Naive thymus-derived CD4-positive, alpha-beta T cell (primary cell): Measurements from ENCODE around the gene CMIP. TPM values are rescaled to one million over a fixed set of nuclear protein-coding genes. Genes with fewer than 3 reads are reported as not detected.

ENCODE experiments used
- ATAC-seq: fragments of 150-1000 bp; cut with Tn5 transposase; 2 replicates; pipeline ENCODE4 v1.10.0; 2021; ENCODE audit warnings: mild to moderate bottlenecking, moderate library complexity
- CTCF ChIA-PET: fragments of 350-600 bp; sonication (Branson Sonifier 250); formaldehyde crosslinking; loops from one replicate; lab custom pipeline; 2021; ENCODE audit warnings: antibody characterized with exemption; lab: Charles Lee
- POLR2A ChIA-PET: fragments of 350-600 bp; sonication (Branson Sonifier 250); formaldehyde crosslinking; loops from one replicate; lab custom pipeline; 2021; ENCODE audit warnings: antibody characterized with exemption, inconsistent platforms; lab: Charles Lee
- DNase-seq, 9 donors: peaks; one replicate each; pipeline versions ENCODE4 v3.0.0 to v3.0.0-alpha.2; 2020 to 2022; ENCODE audit warnings: mixed read lengths in 1 of 9
- H3K27ac ChIP-seq: one replicate; pipeline ENCODE4 v1.7.0; 2013; ENCODE audit warnings: mild to moderate bottlenecking, low read depth, low read length, moderate library complexity
- H3K27me3 ChIP-seq, 2 donors: one replicate each; pipeline ENCODE4 v1.7.0; 2013; ENCODE audit warnings: low read length in 2 of 2, mild to moderate bottlenecking in 2 of 2, moderate library complexity in 2 of 2; ENCODE audit not compliant: control insufficient read depth in 2 of 2, insufficient read depth in 2 of 2
- H3K36me3 ChIP-seq, 3 experiments: 1 replicate in 2 of 3; 2 replicates in 1 of 3; pipeline ENCODE4 v1.7.0; 2013; ENCODE audit warnings: low read length in 3 of 3, mild to moderate bottlenecking in 3 of 3, moderate library complexity in 1 of 3; ENCODE audit not compliant: insufficient read depth in 3 of 3, control insufficient read depth in 2 of 3
- H3K4me1 ChIP-seq, 2 donors: one replicate each; pipeline ENCODE4 v1.7.0; 2013; ENCODE audit warnings: low read length in 2 of 2, mild to moderate bottlenecking in 2 of 2, moderate library complexity in 1 of 2; ENCODE audit not compliant: control insufficient read depth in 2 of 2, insufficient read depth in 2 of 2
- H3K4me3 ChIP-seq: 2 replicates; pipeline ENCODE4 v1.7.0; 2013; ENCODE audit warnings: mild to moderate bottlenecking, low read length
- H3K9me3 ChIP-seq, 3 experiments: 1 replicate in 2 of 3; 2 replicates in 1 of 3; pipeline ENCODE4 v1.7.0; 2013; ENCODE audit warnings: low read length in 3 of 3; ENCODE audit not compliant: control insufficient read depth in 2 of 3
- H3K27ac Mint-ChIP-seq, 9 donors: one replicate each; pipeline ENCODE4 v1.8.0; 2020 to 2022; ENCODE audit warnings: mixed read lengths in 9 of 9, mild to moderate bottlenecking in 8 of 9, moderate library complexity in 5 of 9, inconsistent platforms in 2 of 9
- H3K27me3 Mint-ChIP-seq, 5 donors: one replicate each; pipeline ENCODE4 v1.8.0; 2021 to 2022; ENCODE audit warnings: mixed read lengths in 5 of 5, mild to moderate bottlenecking in 1 of 5
- H3K36me3 Mint-ChIP-seq, 5 donors: one replicate each; pipeline ENCODE4 v1.8.0; 2020 to 2022; ENCODE audit warnings: mixed read lengths in 5 of 5, mild to moderate bottlenecking in 3 of 5, inconsistent platforms in 1 of 5
- H3K4me1 Mint-ChIP-seq, 7 donors: one replicate each; pipeline ENCODE4 v1.8.0; 2020 to 2022; ENCODE audit warnings: mixed read lengths in 7 of 7, mild to moderate bottlenecking in 3 of 7, inconsistent platforms in 1 of 7
- H3K4me3 Mint-ChIP-seq, 10 donors: one replicate each; pipeline ENCODE4 v1.8.0; 2020 to 2022; ENCODE audit warnings: mild to moderate bottlenecking in 10 of 10, mixed read lengths in 10 of 10, moderate library complexity in 6 of 10, inconsistent platforms in 2 of 10
- H3K9me3 Mint-ChIP-seq, 11 donors: one replicate each; pipeline ENCODE4 v1.8.0; 2020 to 2022; ENCODE audit warnings: mixed read lengths in 11 of 11, mild to moderate bottlenecking in 4 of 11, inconsistent platforms in 1 of 11, moderate library complexity in 1 of 11
- intact Hi-C, 2 donors: fragments of 100-400 bp; cut with micrococcal nuclease; formaldehyde crosslinking; loops; one replicate each; pipeline ENCODE4 v1.15.1; 2023
- polyA plus RNA-seq, 2 donors: library from polyadenylated mRNA; unstranded; fragments of 300-500 nt; fragmentation: Illumina TruSeq; gene quantifications; one replicate each; pipeline ENCODE4 v1.2.3, GENCODE V29; 2021
- total RNA-seq, 6 experiments: library from RNA in 5 of 6; stranded (reverse) in 5 of 6; gene quantifications; 1 replicate in 5 of 6; 2 replicates in 1 of 6; pipeline ENCODE4 v1.2.3 and lab custom pipeline; 2021 to 2026

Gene CMIP
- total and polyA plus RNA-seq, 7 experiments from 2014 or later, result 0.66 to 75.4 (median 34.3) TPM

DNA sequence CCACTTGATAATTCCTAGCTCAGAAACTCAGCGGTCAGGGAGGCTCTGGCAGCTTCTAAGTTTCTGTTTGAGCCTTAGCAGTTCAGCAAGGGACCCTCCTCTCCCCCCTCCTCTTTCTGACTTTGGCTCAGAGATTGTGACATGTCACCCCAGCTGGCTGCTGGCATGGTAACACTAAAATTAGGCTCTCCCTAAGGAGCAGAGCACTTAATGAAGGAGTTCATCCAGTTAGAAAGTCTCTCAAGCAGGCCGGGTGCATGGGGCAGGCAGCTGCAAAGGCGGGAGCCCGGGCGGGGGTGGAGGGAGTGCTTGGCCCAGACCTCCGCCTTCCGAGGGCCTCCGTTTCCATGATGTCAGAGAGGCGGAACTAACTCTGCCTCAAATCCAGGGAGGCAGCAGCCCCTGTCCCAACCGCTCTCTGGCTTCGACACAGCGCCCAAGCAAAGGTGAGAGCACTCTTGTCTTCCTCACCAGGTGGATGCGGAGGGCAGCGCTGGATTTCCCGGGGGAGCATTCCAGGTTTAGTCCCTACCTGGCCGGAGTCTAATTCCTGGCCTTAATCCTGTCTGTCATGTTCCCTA lies 206.5 kb downstream of the CMIP start:
- no peak overlapping the region for H3K27ac ChIP-seq
- Mint-ChIP-seq H3K4me3 (no peak overlapping the region), H3K4me1 (peaks cover 6 to 18% (median 10%) of the 10 kb centered on the region in 7 donors), H3K27me3 (no peaks in the 10 kb centered on the region), H3K9me3 (peaks cover 0 to 2% (median 0%) of the 10 kb centered on the region in 11 donors), H3K27ac (no peak overlapping the region), H3K36me3 (peaks cover 0 to 7% (median 5%) of the 10 kb centered on the region in 5 donors)
- peaks cover 0 to 42% (median 2%) of the 10 kb centered on the region in 3 experiments for H3K36me3 ChIP-seq
- intact Hi-C loops, result no loop called here
- no peaks in the 10 kb centered on the region for H3K9me3 ChIP-seq
- no peaks in the 10 kb centered on the region for H3K4me1 ChIP-seq
- ChIA-PET CTCF (interaction anchor here (0.6 to 0.8 kb wide), 2 partner anchors 46 to 464 kb away, joined by 3 read pairs; no protein-coding TSS in a partner anchor), POLR2A (no interaction called here)
- H3K27me3 ChIP-seq, result no peaks in the 10 kb centered on the region
- DNase-seq, result no peak
- no peak overlapping the region for H3K4me3 ChIP-seq
- no peak for ATAC-seq

DNA sequence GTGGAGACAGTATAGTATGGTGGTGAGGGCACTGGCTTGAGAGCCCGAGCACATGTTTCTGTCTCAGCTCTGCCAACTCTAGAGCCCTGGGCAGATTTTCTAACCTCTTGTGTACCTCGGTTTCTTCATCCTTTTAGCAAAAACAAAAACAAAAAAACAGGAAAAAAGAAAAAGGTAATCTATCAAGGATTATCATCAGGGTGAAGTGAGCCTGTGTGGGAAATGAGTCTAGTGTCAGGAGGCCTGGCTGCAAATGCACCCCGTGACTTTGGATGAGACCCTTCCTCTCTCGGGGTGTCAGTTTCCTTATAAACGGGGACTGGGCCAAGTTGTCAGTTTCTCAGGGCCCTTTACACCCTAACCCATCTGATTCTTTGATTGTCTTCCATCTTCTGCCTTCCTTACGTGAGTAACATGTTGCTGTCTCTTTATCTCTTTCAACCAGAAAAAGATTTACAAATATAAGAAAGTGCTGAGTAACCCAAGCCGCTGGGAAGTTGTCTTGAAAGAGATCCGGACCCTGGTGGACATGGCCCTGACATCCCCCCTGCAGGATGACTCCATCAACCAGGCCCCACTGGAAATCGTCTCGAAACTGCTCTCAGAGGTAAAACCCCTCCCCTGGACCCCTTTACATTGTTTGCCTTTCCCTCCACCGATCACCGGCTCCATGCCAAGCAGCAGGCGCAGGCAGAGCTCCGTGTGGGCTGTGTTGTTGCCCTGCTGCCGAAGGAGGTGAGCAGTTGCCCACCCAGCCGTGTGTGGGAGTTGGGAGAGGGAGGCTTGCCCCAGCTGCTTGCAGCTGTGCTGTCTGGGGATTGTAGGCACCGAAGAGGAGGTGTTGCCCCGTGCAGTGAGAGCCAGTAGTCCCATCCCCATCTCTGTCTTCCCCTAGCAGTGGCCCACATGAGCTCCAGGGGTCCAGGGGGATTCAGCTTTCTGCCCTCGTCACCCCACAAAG lies 207.4 kb downstream of the CMIP start:
- peaks cover 0 to 42% (median 2%) of the 10 kb centered on the region in 3 experiments for H3K36me3 ChIP-seq
- H3K9me3 ChIP-seq, result no peaks in the 10 kb centered on the region
- DNase-seq (no peak), ATAC-seq (no peak)
- intact Hi-C loops, result no loop called here
- Mint-ChIP-seq H3K36me3 (peaks cover 0 to 7% (median 5%) of the 10 kb centered on the region in 5 donors), H3K4me1 (peaks cover 3 to 16% (median 7%) of the 10 kb centered on the region in 7 donors), H3K27ac (peak overlapping the region in 3 of 9 donors; percentile 10 to 46 (median 25)), H3K27me3 (no peaks in the 10 kb centered on the region), H3K4me3 (no peak overlapping the region), H3K9me3 (no peaks in the 10 kb centered on the region)
- ChIA-PET POLR2A (no interaction called here), CTCF (no interaction called here)
- no peak overlapping the region for H3K27ac ChIP-seq
- no peaks in the 10 kb centered on the region for H3K27me3 ChIP-seq
- no peaks in the 10 kb centered on the region for H3K4me1 ChIP-seq
- H3K4me3 ChIP-seq, result no peak overlapping the region

- Mint-ChIP-seq H3K4me1 (peaks cover 0 to 15% (median 7%) of the 10 kb centered on the region in 7 donors), H3K4me3 (no peak overlapping the region), H3K27ac (peak overlapping the region in 1 of 9 donors; percentile 25), H3K9me3 (no peaks in the 10 kb centered on the region), H3K27me3 (no peaks in the 10 kb centered on the region), H3K36me3 (peaks cover 0 to 15% (median 5%) of the 10 kb centered on the region in 5 donors)
- intact Hi-C loops, result no loop called here
- Histone ChIP-seq H3K9me3 (no peaks in the 10 kb centered on the region), H3K4me1 (no peaks in the 10 kb centered on the region), H3K36me3 (peaks cover 0 to 47% (median 2%) of the 10 kb centered on the region in 3 experiments), H3K4me3 (no peak overlapping the region), H3K27ac (no peak overlapping the region), H3K27me3 (no peaks in the 10 kb centered on the region)
- POLR2A ChIA-PET, result no interaction called here
- ATAC-seq (no peak), DNase-seq (no peak)
- CTCF ChIA-PET, result no interaction called here
Observed at GRCh38 chr16:81652798-81653505, 208.3 kb downstream of the CMIP start.

DNA sequence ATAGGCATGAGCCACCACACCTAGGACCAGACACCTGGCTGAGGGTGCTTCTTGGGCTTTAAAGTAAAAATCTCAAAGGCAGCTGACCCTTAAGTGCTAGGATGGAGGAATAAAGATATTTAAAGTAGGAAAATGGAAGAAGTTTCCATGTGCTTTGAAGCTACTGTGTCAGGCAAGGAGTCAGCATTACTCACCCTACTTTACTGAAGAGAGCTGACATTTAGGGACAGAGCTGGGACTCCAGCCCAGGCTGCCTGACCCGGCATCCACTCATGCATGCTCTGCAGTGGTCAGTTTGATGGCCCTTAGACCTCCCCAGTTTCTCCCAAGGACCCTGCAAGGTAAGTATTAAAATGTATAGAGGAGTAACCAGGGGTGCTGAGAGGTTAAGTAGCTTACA lies 209.7 kb downstream of the CMIP start:
- Histone ChIP-seq H3K9me3 (no peaks in the 10 kb centered on the region), H3K27ac (no peak overlapping the region), H3K36me3 (peaks cover 0 to 52% (median 2%) of the 10 kb centered on the region in 3 experiments), H3K4me3 (no peak overlapping the region), H3K4me1 (no peaks in the 10 kb centered on the region), H3K27me3 (no peaks in the 10 kb centered on the region)
- peak overlapping the region in 4 of 9 donors; percentile 16 to 71 (median 48) for H3K27ac Mint-ChIP-seq
- H3K4me3 Mint-ChIP-seq, result no peak overlapping the region
- POLR2A ChIA-PET, result no interaction called here
- no peaks in the 10 kb centered on the region for H3K27me3 Mint-ChIP-seq
- H3K36me3 Mint-ChIP-seq, result peaks cover 3 to 26% (median 8%) of the 10 kb centered on the region in 5 donors
- peaks cover 0 to 11% (median 5%) of the 10 kb centered on the region in 7 donors for H3K4me1 Mint-ChIP-seq
- no peaks in the 10 kb centered on the region for H3K9me3 Mint-ChIP-seq
- DNase-seq, result no peak
- ATAC-seq, result no peak
- CTCF ChIA-PET, result no interaction called here
- intact Hi-C loops, result no loop called here

GRCh38 chr16:81655469-81656162 lies 211.0 kb downstream of the CMIP start:
- POLR2A ChIA-PET, result no interaction called here
- CTCF ChIA-PET, result no interaction called here
- DNase-seq (no peak), ATAC-seq (no peak)
- Histone ChIP-seq H3K36me3 (peaks cover 0 to 54% (median 2%) of the 10 kb centered on the region in 3 experiments), H3K27ac (no peak overlapping the region), H3K27me3 (no peaks in the 10 kb centered on the region), H3K4me1 (no peaks in the 10 kb centered on the region), H3K9me3 (no peaks in the 10 kb centered on the region), H3K4me3 (no peak overlapping the region)
- peaks cover 5 to 28% (median 8%) of the 10 kb centered on the region in 5 donors for H3K36me3 Mint-ChIP-seq
- H3K27ac Mint-ChIP-seq, result peak overlapping the region in 3 of 9 donors; percentile 9 to 75 (median 56)
- intact Hi-C loops, result no loop called here
- H3K9me3 Mint-ChIP-seq, result no peaks in the 10 kb centered on the region
- H3K4me3 Mint-ChIP-seq, result no peak overlapping the region
- H3K4me1 Mint-ChIP-seq, result peaks cover 0 to 11% (median 0%) of the 10 kb centered on the region in 7 donors
- no peaks in the 10 kb centered on the region for H3K27me3 Mint-ChIP-seq

GRCh38 chr16:81657224-81657623 lies 212.6 kb downstream of the CMIP start:
- ATAC-seq (no peak), DNase-seq (no peak)
- H3K36me3 Mint-ChIP-seq, result peaks cover 6 to 28% (median 12%) of the 10 kb centered on the region in 5 donors
- POLR2A ChIA-PET, result no interaction called here
- CTCF ChIA-PET, result no interaction called here
- peaks cover 0 to 11% (median 0%) of the 10 kb centered on the region in 7 donors for H3K4me1 Mint-ChIP-seq
- H3K4me3 Mint-ChIP-seq, result no peak overlapping the region
- Histone ChIP-seq H3K27ac (no peak overlapping the region), H3K27me3 (no peaks in the 10 kb centered on the region), H3K9me3 (no peaks in the 10 kb centered on the region), H3K4me1 (no peaks in the 10 kb centered on the region), H3K4me3 (no peak overlapping the region), H3K36me3 (peaks cover 0 to 54% (median 2%) of the 10 kb centered on the region in 3 experiments)
- H3K9me3 Mint-ChIP-seq, result no peaks in the 10 kb centered on the region
- no peaks in the 10 kb centered on the region for H3K27me3 Mint-ChIP-seq
- H3K27ac Mint-ChIP-seq, result peak overlapping the region in 1 of 9 donors; percentile 26
- intact Hi-C loops, result no loop called here
